GM12878 (cell line): ENCODE results near the gene MTM1. TPM values are rescaled to one million over a fixed set of nuclear protein-coding genes. Genes with fewer than 3 reads are reported as not detected.

ENCODE experiments used
- ATAC-seq: fragments of 200-7000 bp; cut with Tn5 transposase; 3 replicates; pipeline ENCODE4 v1.9.1; 2020; ENCODE audit warnings: mild to moderate bottlenecking, moderate library complexity
- BruUV-seq: library from RNA; stranded (reverse); fragments of 400-500 nt; replicated peaks from 2 replicates; lab custom pipeline; 2021; lab: Mats Ljungman, UMichigan
- CTCF ChIA-PET: fragments of 300-600 bp; sonication (Branson Sonifier 250); formaldehyde crosslinking; extraction: SDS; loops from one replicate; lab custom pipeline; 2021; ENCODE audit warnings: inconsistent platforms; lab: Yijun Ruan, JAX
- POLR2A ChIA-PET: fragments of 350-600 bp; formaldehyde crosslinking; extraction: SDS; loops from one replicate; lab custom pipeline; 2021; ENCODE audit warnings: inconsistent platforms; lab: Charles Lee
- RAD21 ChIA-PET: fragments of 300-600 bp; sonication (Branson Sonifier 250); formaldehyde crosslinking; loops from one replicate; lab custom pipeline; 2023; ENCODE audit warnings: antibody characterized with exemption; ENCODE audit not compliant: unreplicated experiment; lab: Charles Lee
- SMC1A ChIA-PET: fragments of 300-600 bp; sonication (Branson Sonifier 250); formaldehyde crosslinking; loops from one replicate; lab custom pipeline; 2023; ENCODE audit not compliant: unreplicated experiment, uncharacterized antibody; lab: Charles Lee
- DNase-seq: peaks from one replicate; pipeline ENCODE4 v3.0.0-alpha.2; 2011; ENCODE audit warnings: low read depth, low spot score
- FAIRE-seq: peaks from 3 replicates; lab custom pipeline; 2011; peaks lifted over from hg19 to GRCh38; lab: Jason Lieb, UNC
- H2AFZ ChIP-seq: 2 replicates; pipeline ENCODE4 v1.6.0; 2011; ENCODE audit warnings: low read depth, low read length, control low read depth; ENCODE audit not compliant: control insufficient read depth
- H3K27ac ChIP-seq: 2 replicates; pipeline ENCODE4 v1.5.1; 2011; ENCODE audit warnings: control low read depth; ENCODE audit not compliant: control insufficient read depth, insufficient read depth
- H3K27me3 ChIP-seq, 2 experiments: replicated peaks in 1 of 2; 2 replicates each; pipeline versions ENCODE4 v1.6.0 to v1.6.1; 2011; ENCODE audit warnings: low read length in 1 of 2; ENCODE audit not compliant: control insufficient read depth in 2 of 2, insufficient read depth in 2 of 2
- H3K36me3 ChIP-seq, 2 experiments: 2 replicates each; pipeline ENCODE4 v1.5.1; 2011; ENCODE audit warnings: low read length in 1 of 2; ENCODE audit not compliant: control insufficient read depth in 2 of 2, insufficient read depth in 2 of 2
- H3K4me1 ChIP-seq: 2 replicates; pipeline ENCODE4 v1.6.1; 2011; ENCODE audit warnings: mild to moderate bottlenecking, low read length, moderate library complexity, mixed read lengths; ENCODE audit not compliant: control insufficient read depth, insufficient read depth
- H3K4me2 ChIP-seq: 2 replicates; pipeline ENCODE4 v1.6.0; 2011; ENCODE audit warnings: control low read depth; ENCODE audit not compliant: control insufficient read depth, insufficient read depth
- H3K4me3 ChIP-seq: fragments of 200-600 bp; sonication (generic); 2 replicates; pipeline ENCODE4 v1.5.1; 2016
- H3K79me2 ChIP-seq: 2 replicates; pipeline ENCODE4 v1.6.0; 2011; ENCODE audit warnings: low read length; ENCODE audit not compliant: control insufficient read depth, insufficient read depth
- H3K9ac ChIP-seq: 2 replicates; pipeline ENCODE4 v1.8.0; 2011; ENCODE audit warnings: low read length, control low read depth, mixed read lengths; ENCODE audit not compliant: control insufficient read depth, insufficient read depth
- H3K9me3 ChIP-seq: replicated peaks from 3 replicates; pipeline ENCODE4 v1.5.1; 2011; ENCODE audit warnings: mild to moderate bottlenecking, low read length; ENCODE audit not compliant: control insufficient read depth, insufficient read depth
- H4K20me1 ChIP-seq: 2 replicates; pipeline ENCODE4 v1.6.0; 2011; ENCODE audit not compliant: control insufficient read depth, insufficient read depth
- CHD4 ChIP-seq: fragments of 200-600 bp; sonication (generic); IDR thresholded peaks from 2 replicates; pipeline ENCODE4 v1.6.1; 2016; ENCODE audit warnings: mild to moderate bottlenecking
- CUX1 ChIP-seq: IDR thresholded peaks from 2 replicates; pipeline ENCODE4 v1.6.1; 2012; ENCODE audit warnings: improper control_type of control experiment, low read depth, low read length; ENCODE audit not compliant: insufficient replicate concordance
- IRF5 ChIP-seq: fragments of 450-650 bp; IDR thresholded peaks from 2 replicates; pipeline ENCODE4 v1.6.1; 2017; ENCODE audit warnings: borderline replicate concordance
- KLF5 ChIP-seq: fragments of 450-650 bp; IDR thresholded peaks from 2 replicates; pipeline ENCODE4 v1.6.1; 2014; ENCODE audit warnings: mild to moderate bottlenecking; ENCODE audit not compliant: partially characterized antibody
- NFYB ChIP-seq: IDR thresholded peaks from 2 replicates; pipeline ENCODE4 v1.6.1; 2011; ENCODE audit warnings: low read depth, mild to moderate bottlenecking, low read length, improper control_type of control experiment, moderate library complexity; ENCODE audit not compliant: insufficient read depth
- NR2C2 ChIP-seq: IDR thresholded peaks from 2 replicates; pipeline ENCODE4 v1.6.1; 2011; ENCODE audit warnings: borderline replicate concordance, low read depth; ENCODE audit not compliant: control insufficient read depth, insufficient read length
- POLR2A ChIP-seq: IDR thresholded peaks from 2 replicates; pipeline ENCODE4 v1.6.1; 2011; ENCODE audit warnings: low read depth, mild to moderate bottlenecking, low read length
- SMC3 ChIP-seq: IDR thresholded peaks from 2 replicates; pipeline ENCODE4 v1.6.1; 2011; ENCODE audit warnings: low read length, improper control_type of control experiment, borderline replicate concordance
- TAF1 ChIP-seq: IDR thresholded peaks from 2 replicates; pipeline ENCODE4 v1.6.1; 2011; ENCODE audit warnings: mild to moderate bottlenecking, low read depth, low read length, borderline replicate concordance
- ZSCAN29 ChIP-seq: fragments of 450-650 bp; IDR thresholded peaks from 2 replicates; pipeline ENCODE4 v1.6.1; 2017; ENCODE audit warnings: mild to moderate bottlenecking, moderate library complexity
- WGBS: methylation state at CpG from one replicate; pipeline ENCODE4 v1.1.6; 2016; ENCODE audit warnings: low lambda C conversion rate; ENCODE audit not compliant: insufficient replicate concordance, insufficient coverage; ENCODE audit errors: missing lambda C conversion rate; 5-methylcytosine and 5-hydroxymethylcytosine counted together
- in situ Hi-C: fragments of 300-500 bp; cut with MboI; formaldehyde crosslinking; loops from 9 replicates; pipeline ENCODE4 v1.14.3; 2018; ENCODE audit warnings: mixed read lengths
- intact Hi-C: fragments of 100-400 bp; cut with micrococcal nuclease; formaldehyde crosslinking; loops from one replicate; pipeline ENCODE4 v1.14.2; 2022; ENCODE audit not compliant: unreplicated experiment
- polyA plus RNA-seq, 11 experiments: library from polyadenylated mRNA; depleted of rRNA in 4 of 11; unstranded in 6 of 11; stranded (reverse) in 5 of 11; fragments of >200 nt; fragmentation: Nextera tagmentation in 4 of 11; fragmentation: Illumina TruSeq in 1 of 11; extraction: Ambion mirVana in 4 of 11; extraction: Trizol in 1 of 11; gene quantifications; 1 replicate in 1 of 11; 2 replicates in 10 of 11; pipeline versions ENCODE4 v1.2.1 to v1.2.3, GENCODE V29; 2011 to 2016; ENCODE audit warnings: inconsistent platforms in 2 of 11, missing spikeins in 2 of 11, low read depth in 1 of 11
- total RNA-seq, 4 experiments: library from RNA; depleted of rRNA in 3 of 4; stranded (reverse); fragments of >200 nt in 3 of 4; fragmentation: Illumina TruSeq in 1 of 4; extraction: Trizol in 1 of 4; gene quantifications; 2 replicates each; pipeline versions ENCODE4 v1.2.1 to v1.2.3, GENCODE V29; 2013 to 2021
- TF ChIP-seq, protein P1 (sequence below): fragments of 450-650 bp; conservative IDR thresholded peaks from 2 replicates; pipeline ENCODE4 v1.6.1; 2017; ENCODE audit warnings: mild to moderate bottlenecking, moderate library complexity

The MTM1 gene
- total and polyA plus RNA-seq, 10 of the 15 experiments (the other 5 are each of a cell fraction or from before 2014, with no cell fraction given): 3.9 to 13.3 (median 8.4) TPM

DNA sequence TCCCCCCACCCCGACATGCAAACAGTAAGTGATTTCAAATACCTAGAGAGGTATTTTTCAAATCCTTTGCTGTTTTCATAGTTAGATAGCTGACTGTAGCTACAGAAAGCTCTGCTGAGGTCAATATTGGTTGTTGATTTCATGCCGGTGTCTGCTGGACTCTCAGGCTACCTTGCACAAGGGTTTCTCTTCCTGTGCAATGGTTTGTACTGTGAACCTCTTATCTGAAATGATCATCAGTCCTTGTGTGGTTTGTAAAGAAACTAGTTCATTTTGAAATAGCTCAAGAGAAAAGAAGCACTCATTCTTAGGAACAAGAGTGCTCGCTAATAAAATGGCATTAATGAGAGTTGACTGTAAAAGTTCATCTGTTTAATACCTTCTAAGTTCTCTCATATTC is 2.1 kb downstream of the MTM1 start (continued):
- TF ChIP-seq CUX1 (no peak), KLF5 (no peak)

- intact Hi-C loops: loop anchor here (5.0 kb wide), 1 partner anchor 125 kb away; no protein-coding TSS in a partner anchor
- ChIA-PET POLR2A (no interaction called here), SMC1A (interaction anchor here (1.2 kb wide), 1 partner anchor 24 kb away, joined by 3 read pairs; no protein-coding TSS in a partner anchor), CTCF (interaction anchor here (1.6 to 2.2 kb wide), 2 partner anchors 15 to 146 kb away, joined by 3 to 7 read pairs; no protein-coding TSS in a partner anchor), RAD21 (no interaction called here)
- H3K9me3 ChIP-seq: no peaks in the 10 kb centered on the region; the same call in 2 of the 3 replicates
- BruUV-seq: no TSS peak
- H2AFZ ChIP-seq: no peak overlapping the region
- no peaks in the 10 kb centered on the region for H3K27me3 ChIP-seq
- ATAC-seq: no peak
- H3K27ac ChIP-seq: no peak overlapping the region
- no peak overlapping the region for H3K4me2 ChIP-seq
- no peak overlapping the region for H3K9ac ChIP-seq
- in situ Hi-C loops: no loop called here
- no peak for FAIRE-seq
- DNase-seq: no peak
- H3K4me1 ChIP-seq: peaks cover 14% of the 10 kb centered on the region; the same call in 1 of the 2 replicates
- H3K4me3 ChIP-seq: no peak overlapping the region
- 77% methylated on average over 1 of the region's 1 CpG for WGBS
- no peaks in the 10 kb centered on the region for H4K20me1 ChIP-seq
- no peaks in the 10 kb centered on the region for H3K79me2 ChIP-seq
- H3K36me3 ChIP-seq: no peaks in the 10 kb centered on the region
- TF ChIP-seq NR2C2 (no peak), IRF5 (no peak), NFYB (no peak), TAF1 (no peak), ZSCAN29 (no peak), POLR2A (no peak), SMC3 (no peak), CHD4 (no peak)
- TF ChIP-seq, protein P1, sequence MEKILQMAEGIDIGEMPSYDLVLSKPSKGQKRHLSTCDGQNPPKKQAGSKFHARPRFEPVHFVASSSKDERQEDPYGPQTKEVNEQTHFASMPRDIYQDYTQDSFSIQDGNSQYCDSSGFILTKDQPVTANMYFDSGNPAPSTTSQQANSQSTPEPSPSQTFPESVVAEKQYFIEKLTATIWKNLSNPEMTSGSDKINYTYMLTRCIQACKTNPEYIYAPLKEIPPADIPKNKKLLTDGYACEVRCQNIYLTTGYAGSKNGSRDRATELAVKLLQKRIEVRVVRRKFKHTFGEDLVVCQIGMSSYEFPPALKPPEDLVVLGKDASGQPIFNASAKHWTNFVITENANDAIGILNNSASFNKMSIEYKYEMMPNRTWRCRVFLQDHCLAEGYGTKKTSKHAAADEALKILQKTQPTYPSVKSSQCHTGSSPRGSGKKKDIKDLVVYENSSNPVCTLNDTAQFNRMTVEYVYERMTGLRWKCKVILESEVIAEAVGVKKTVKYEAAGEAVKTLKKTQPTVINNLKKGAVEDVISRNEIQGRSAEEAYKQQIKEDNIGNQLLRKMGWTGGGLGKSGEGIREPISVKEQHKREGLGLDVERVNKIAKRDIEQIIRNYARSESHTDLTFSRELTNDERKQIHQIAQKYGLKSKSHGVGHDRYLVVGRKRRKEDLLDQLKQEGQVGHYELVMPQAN: no peak
These were observed 3.8 kb downstream of the MTM1 start for GRCh38 chrX:150572206-150572605.
